Activated CD4-positive, CD25-positive, alpha-beta regulatory T cell treated with anti-CD3 and anti-CD28 coated beads, Interleukin-2, amount 50 U/mL, for 16 hours (primary cell): Measurements from ENCODE around the gene COMMD8.

Source experiments
- DNase-seq: peaks from one replicate; pipeline ENCODE4 v3.0.0-alpha.2; 2020; ENCODE audit warnings: low read depth, low spot score

Gene COMMD8

GRCh38 chr4:47471591-47471990 lies 8.1 kb upstream of the COMMD8 start:
- no peak for DNase-seq

- DNase-seq: no peak
These were observed 7.6 kb upstream of the COMMD8 start for GRCh38 chr4:47471064-47471463.

- no peak for DNase-seq
These were observed 6.4 kb upstream of the COMMD8 start for GRCh38 chr4:47469951-47470350.

- DNase-seq: no peak
These were observed 5.3 kb upstream of the COMMD8 start for GRCh38 chr4:47468706-47469365.

- no peak for DNase-seq
These were observed 2.7 kb upstream of the COMMD8 start for GRCh38 chr4:47466056-47466785.

GRCh38 chr4:47465004-47465403 lies 1.5 kb upstream of the COMMD8 start:
- DNase-seq: no peak

GRCh38 chr4:47462799-47463234 lies 685 bp downstream of the COMMD8 start:
- no peak for DNase-seq

- DNase-seq: no peak
These were observed 11.8 kb downstream of the COMMD8 start for GRCh38 chr4:47451657-47452056.

GRCh38 chr4:47444031-47444430 lies 19.5 kb downstream of the COMMD8 start:
- DNase-seq: no peak

GRCh38 chr4:47442980-47443379 lies 20.5 kb downstream of the COMMD8 start:
- DNase-seq: no peak

- DNase-seq: no peak
These were observed 28.6 kb downstream of the COMMD8 start for GRCh38 chr4:47434931-47435330.

- no peak for DNase-seq
These were observed 30.8 kb downstream of the COMMD8 start for GRCh38 chr4:47432749-47433148.

GRCh38 chr4:47427935-47428334 lies 35.6 kb downstream of the COMMD8 start:
- no peak for DNase-seq

GRCh38 chr4:47425628-47426027 lies 37.9 kb downstream of the COMMD8 start:
- DNase-seq: no peak

GRCh38 chr4:47419296-47419695 lies 44.2 kb downstream of the COMMD8 start:
- DNase-seq: no peak

- DNase-seq: no peak
These were observed 45.4 kb downstream of the COMMD8 start for GRCh38 chr4:47418147-47418546.

GRCh38 chr4:47415719-47416118 lies 47.8 kb downstream of the COMMD8 start:
- no peak for DNase-seq

- DNase-seq: no peak
These were observed 50.0 kb downstream of the COMMD8 start for GRCh38 chr4:47413521-47413920.

- DNase-seq: no peak
These were observed 53.2 kb downstream of the COMMD8 start for GRCh38 chr4:47410271-47410670.

GRCh38 chr4:47406408-47406807 lies 57.1 kb downstream of the COMMD8 start:
- no peak for DNase-seq
